ENCODE measurements around the gene TUFM.

- TF ChIP-seq CTCF (conservative IDR thresholded peaks at IDR 0.05 in 1 of 2, IDR thresholded peaks at IDR 0.05 in 1 of 2; ENCODE audit: low read depth in 1 of 2, low read length in 2 of 2) (no peak), EZH2 (IDR thresholded peaks at IDR 0.05; ENCODE audit: low read length, missing control alignments) (no peak)
These were observed 36.5 kb upstream of the TUFM start for GRCh38 chr16:28882551-28883160.
